ENCODE results near the gene ORAI1.

The ORAI1 gene

GRCh38 chr12:121626087-121626852 lies at the start of gene ORAI1:
Gene ORAI1, plus strand, starts transcription at chr12:121626530.
- peak; percentile 4 for TF ChIP-seq CTCF (IDR thresholded peaks at IDR 0.05; ENCODE audit: low read depth, low read length, missing control alignments)
- Histone ChIP-seq H3K36me3 (replicated peaks) (no peaks in the 10 kb centered on the region), H3K27me3 (replicated peaks) (no peaks in the 10 kb centered on the region), H3K4me3 (ENCODE audit: low read depth, low read length) (peak within 1 kb of the TSS; percentile 71), H3K27ac (peak within 1 kb of the TSS; percentile 57)
- DNase-seq = peak; percentile 85
- in situ Hi-C loops (cut with HindIII; ENCODE audit: low pct_ligation_motif_present, low sequenced_read_pairs) = no loop called here

- in situ Hi-C loops (cut with HindIII; ENCODE audit: low pct_ligation_motif_present, low sequenced_read_pairs) = no loop called here
- DNase-seq = peak; percentile 78
- Histone ChIP-seq H3K4me3 (ENCODE audit: low read depth, low read length) (no peak overlapping the region), H3K36me3 (replicated peaks) (no peaks in the 10 kb centered on the region), H3K27ac (peak overlapping the region; percentile 75), H3K27me3 (replicated peaks) (no peaks in the 10 kb centered on the region)
- no peak for TF ChIP-seq CTCF (IDR thresholded peaks at IDR 0.05; ENCODE audit: low read depth, low read length, missing control alignments)
These were observed 49.4 kb upstream of the ORAI1 start for GRCh38 chr12:121576851-121577391.

GRCh38 chr12:121577443-121578180 lies 48.7 kb upstream of the ORAI1 start:
- Histone ChIP-seq H3K27me3 (replicated peaks) (no peaks in the 10 kb centered on the region), H3K36me3 (replicated peaks) (no peaks in the 10 kb centered on the region), H3K4me3 (ENCODE audit: low read depth, low read length) (peak overlapping the region; percentile 64), H3K27ac (peak overlapping the region; percentile 75)
- in situ Hi-C loops (cut with HindIII; ENCODE audit: low pct_ligation_motif_present, low sequenced_read_pairs) = no loop called here
- no peak for DNase-seq
- no peak for TF ChIP-seq CTCF (IDR thresholded peaks at IDR 0.05; ENCODE audit: low read depth, low read length, missing control alignments)

- in situ Hi-C loops (cut with HindIII; ENCODE audit: low pct_ligation_motif_present, low sequenced_read_pairs) = no loop called here
- no peaks in the 10 kb centered on the region for H3K36me3 ChIP-seq (replicated peaks)
- no peaks in the 10 kb centered on the region for H3K27me3 ChIP-seq (replicated peaks)
- H3K4me3 ChIP-seq (ENCODE audit: low read depth, low read length) = peak overlapping the region; percentile 64
- no peak for TF ChIP-seq CTCF (IDR thresholded peaks at IDR 0.05; ENCODE audit: low read depth, low read length, missing control alignments)
- H3K27ac ChIP-seq = peak overlapping the region; percentile 75
- no peak for DNase-seq
These were observed 47.8 kb upstream of the ORAI1 start for GRCh38 chr12:121578230-121579189.

GRCh38 chr12:121579190-121579791 lies 47.0 kb upstream of the ORAI1 start:
- H3K36me3 ChIP-seq (replicated peaks) = no peaks in the 10 kb centered on the region
- no peaks in the 10 kb centered on the region for H3K27me3 ChIP-seq (replicated peaks)
- in situ Hi-C loops (cut with HindIII; ENCODE audit: low pct_ligation_motif_present, low sequenced_read_pairs) = no loop called here
- TF ChIP-seq CTCF (IDR thresholded peaks at IDR 0.05; ENCODE audit: low read depth, low read length, missing control alignments) = no peak
- H3K27ac ChIP-seq = peak overlapping the region; percentile 26
- no peak for DNase-seq
- peak overlapping the region; percentile 64 for H3K4me3 ChIP-seq (ENCODE audit: low read depth, low read length)
